Bronchial epithelial cell (primary cell): Measurements from ENCODE around the gene SIVA1. TPM values are rescaled to one million over a fixed set of nuclear protein-coding genes. Genes with fewer than 3 reads are reported as not detected.

ENCODE experiments used
- DNase-seq: peaks from one replicate; pipeline ENCODE4 v3.0.0-alpha.2; 2010; ENCODE audit warnings: low read depth
- FAIRE-seq: peaks from 2 replicates; lab custom pipeline; 2011; peaks lifted over from hg19 to GRCh38; lab: Jason Lieb, UNC
- H3K27me3 ChIP-seq: 2 replicates; pipeline ENCODE4 v1.5.1; 2011; ENCODE audit warnings: low read length; ENCODE audit not compliant: control insufficient read depth, insufficient read depth
- H3K36me3 ChIP-seq: 2 replicates; pipeline ENCODE4 v1.5.1; 2011; ENCODE audit warnings: low read length; ENCODE audit not compliant: control insufficient read depth, insufficient read depth
- H3K4me3 ChIP-seq: 2 replicates; pipeline ENCODE4 v1.5.1; 2011; ENCODE audit warnings: mild to moderate bottlenecking, low read depth, low read length, control low read depth
- total RNA-seq: library from RNA; depleted of rRNA; stranded (reverse); fragments of >200 nt; gene quantifications from 2 replicates; pipeline ENCODE4 v1.2.1, GENCODE V29; 2014
- TF ChIP-seq, protein P1 (sequence below): IDR thresholded peaks from 2 replicates; pipeline ENCODE4 v1.5.1; 2011; ENCODE audit warnings: mild to moderate bottlenecking, moderate library complexity, low read length, control low read depth, inconsistent platforms; ENCODE audit not compliant: insufficient read depth, severe bottlenecking

Gene SIVA1
- total RNA-seq, 1 donor from 2014 or later = 85.0 TPM

DNA sequence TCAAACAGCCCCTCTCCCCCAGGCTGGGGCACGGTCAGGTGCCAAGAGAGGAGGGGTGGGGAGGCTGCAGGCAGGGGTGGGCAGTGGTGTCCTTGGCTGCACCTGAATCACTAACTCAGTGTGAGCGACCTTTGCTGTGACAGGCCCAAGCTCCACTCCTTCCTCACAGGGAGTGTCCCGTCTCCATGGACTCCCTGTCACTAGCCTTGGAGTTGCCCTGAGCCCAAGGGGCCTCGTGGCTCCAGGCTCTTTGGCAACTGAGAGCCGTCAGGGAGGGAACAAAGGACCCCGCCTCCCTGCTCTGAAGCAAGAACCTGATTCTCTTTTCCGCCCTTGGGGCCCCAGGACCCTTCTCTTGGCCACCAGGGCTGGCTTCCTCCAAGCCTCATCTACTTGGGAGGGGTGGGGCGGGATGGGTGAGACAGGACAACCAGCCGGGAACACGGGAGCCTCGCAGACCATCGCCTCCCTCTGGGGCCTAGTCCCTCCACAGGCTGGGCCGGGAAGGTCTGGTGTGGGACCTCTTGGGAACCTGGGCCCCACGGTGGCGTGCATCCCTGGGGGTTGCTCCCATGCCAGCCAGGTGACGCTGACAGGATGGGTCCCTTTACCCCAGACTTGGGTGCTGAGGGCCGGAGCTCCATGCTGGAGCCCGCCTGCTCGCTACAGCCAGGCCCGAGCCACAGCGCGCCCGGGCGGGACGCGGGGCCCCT lies 29.9 kb upstream of the SIVA1 start:
- FAIRE-seq = no peak
- no peak for DNase-seq
- TF ChIP-seq, protein P1, sequence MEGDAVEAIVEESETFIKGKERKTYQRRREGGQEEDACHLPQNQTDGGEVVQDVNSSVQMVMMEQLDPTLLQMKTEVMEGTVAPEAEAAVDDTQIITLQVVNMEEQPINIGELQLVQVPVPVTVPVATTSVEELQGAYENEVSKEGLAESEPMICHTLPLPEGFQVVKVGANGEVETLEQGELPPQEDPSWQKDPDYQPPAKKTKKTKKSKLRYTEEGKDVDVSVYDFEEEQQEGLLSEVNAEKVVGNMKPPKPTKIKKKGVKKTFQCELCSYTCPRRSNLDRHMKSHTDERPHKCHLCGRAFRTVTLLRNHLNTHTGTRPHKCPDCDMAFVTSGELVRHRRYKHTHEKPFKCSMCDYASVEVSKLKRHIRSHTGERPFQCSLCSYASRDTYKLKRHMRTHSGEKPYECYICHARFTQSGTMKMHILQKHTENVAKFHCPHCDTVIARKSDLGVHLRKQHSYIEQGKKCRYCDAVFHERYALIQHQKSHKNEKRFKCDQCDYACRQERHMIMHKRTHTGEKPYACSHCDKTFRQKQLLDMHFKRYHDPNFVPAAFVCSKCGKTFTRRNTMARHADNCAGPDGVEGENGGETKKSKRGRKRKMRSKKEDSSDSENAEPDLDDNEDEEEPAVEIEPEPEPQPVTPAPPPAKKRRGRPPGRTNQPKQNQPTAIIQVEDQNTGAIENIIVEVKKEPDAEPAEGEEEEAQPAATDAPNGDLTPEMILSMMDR = no peak
- no peaks in the 10 kb centered on the region for H3K27me3 ChIP-seq
- H3K36me3 ChIP-seq = peaks cover 10% of the 10 kb centered on the region
- peak overlapping the region; percentile 64 for H3K4me3 ChIP-seq

DNA sequence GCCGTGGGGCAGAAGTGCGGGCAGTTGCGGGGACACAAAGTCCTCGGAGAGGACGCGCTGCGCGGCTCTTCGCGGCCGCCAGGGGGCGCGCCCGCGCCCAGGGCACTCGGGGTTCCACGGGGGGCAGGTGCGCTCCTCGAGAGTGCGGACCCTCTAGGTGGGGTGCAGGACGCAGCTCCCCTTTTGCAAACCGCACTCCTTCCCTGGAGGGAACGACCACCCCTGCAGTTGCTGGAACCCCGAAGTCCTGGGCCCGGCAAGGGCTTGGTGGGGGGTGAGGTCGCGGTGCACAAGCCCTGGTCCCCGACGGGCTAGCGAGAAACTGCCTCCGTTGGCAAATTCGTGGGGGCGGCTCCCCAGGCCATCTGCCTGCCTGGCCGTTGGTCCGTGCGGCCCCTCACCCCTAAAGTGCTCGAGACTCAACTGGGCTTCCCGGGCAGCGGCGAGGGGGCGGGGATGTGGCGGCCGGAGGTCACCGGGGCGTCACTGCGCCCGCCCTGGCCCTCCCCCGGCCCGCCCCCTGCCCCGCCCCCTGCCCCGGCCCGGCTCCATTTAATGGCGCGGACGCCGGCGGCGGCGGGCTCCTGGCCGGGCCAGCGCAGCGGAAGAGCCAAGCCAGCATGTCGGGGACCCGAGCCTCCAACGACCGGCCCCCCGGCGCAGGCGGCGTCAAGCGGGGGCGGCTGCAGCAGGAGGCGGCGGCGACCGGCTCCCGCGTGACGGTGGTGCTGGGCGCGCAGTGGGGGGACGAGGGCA lies 29.1 kb upstream of the SIVA1 start, which contains the start of gene ADSS1:
ADSS1 (plus strand) TSS at position 579 of the 756 bp plus-strand sequence; CDS start at position 621, 42 bp downstream.
- DNase-seq (no peak), FAIRE-seq (no peak)
- TF ChIP-seq, protein P1 = peak; percentile 96
- Histone ChIP-seq H3K27me3 (no peaks in the 10 kb centered on the region), H3K4me3 (peak within 1 kb of the TSS; percentile 64), H3K36me3 (peaks cover 10% of the 10 kb centered on the region)

DNA sequence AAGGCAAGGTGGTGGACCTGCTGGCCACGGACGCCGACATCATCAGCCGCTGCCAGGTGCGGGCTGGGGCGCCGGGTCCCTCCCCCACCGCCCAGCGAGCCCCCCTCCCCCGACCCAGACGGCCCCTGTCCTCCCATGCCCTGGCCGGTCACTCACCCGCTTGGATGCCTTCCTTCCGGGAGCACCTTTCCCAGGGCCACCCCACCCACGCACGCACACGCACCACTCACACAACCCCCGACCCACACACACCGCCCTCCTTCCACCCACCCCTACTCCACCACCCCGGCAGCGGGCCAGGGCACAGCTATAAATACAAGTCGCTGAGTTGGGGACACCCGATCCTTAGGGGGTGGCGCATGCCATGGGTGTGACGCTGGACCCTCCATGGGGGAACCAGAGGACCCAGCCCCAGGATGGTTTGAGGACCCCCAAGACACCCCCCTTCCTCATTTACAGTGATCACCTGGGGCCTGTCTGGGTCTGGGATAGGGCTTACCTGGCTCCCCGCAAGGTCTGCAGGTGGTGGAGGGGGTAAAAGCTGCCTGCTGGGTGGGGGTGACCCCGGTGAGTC lies 28.5 kb upstream of the SIVA1 start:
- TF ChIP-seq, protein P1 = no peak
- FAIRE-seq (no peak), DNase-seq (no peak)
- no peaks in the 10 kb centered on the region for H3K27me3 ChIP-seq
- peaks cover 8% of the 10 kb centered on the region for H3K36me3 ChIP-seq
- H3K4me3 ChIP-seq = peak overlapping the region; percentile 64

DNA sequence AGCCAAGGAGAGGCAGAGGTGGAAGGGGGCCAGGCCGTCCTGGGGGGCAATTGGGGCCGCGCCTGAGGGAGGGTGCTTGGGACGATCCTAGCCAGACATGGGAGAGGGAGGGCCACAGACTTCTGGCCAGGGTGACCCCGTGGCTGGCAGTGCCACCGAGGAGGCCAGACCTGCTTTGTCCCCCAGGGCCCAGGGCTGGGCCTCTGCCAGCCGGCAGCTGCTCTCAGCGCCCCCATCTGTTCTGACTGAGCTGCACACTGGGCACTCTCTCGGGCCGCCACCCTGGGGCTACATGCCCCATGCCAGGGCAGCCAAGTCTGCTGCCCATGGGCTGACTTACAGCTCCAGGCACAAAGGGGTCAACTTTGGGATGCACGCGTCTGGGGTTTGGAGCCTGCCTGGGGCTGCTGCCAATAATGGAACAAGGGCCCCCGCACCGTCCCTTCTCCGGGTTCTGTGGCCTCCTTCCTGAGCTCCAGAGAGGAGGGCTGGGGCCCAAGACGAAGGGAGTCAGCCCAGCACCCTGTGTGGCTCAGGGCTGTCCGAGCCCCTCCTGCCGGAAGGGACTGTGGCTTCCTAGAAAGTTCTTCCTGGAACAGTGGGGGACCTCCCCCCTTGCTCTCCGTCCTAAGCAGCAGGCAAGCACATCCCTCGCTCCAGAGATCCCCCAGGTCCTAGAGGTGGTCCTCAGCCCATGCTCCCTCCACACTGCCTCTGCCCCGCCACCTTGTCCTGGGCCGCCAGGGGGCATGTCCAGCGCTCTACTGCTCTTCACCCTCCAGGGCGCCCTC lies 27.8 kb upstream of the SIVA1 start:
- Histone ChIP-seq H3K27me3 (no peaks in the 10 kb centered on the region), H3K36me3 (peaks cover 8% of the 10 kb centered on the region), H3K4me3 (peak overlapping the region; percentile 64)
- no peak for FAIRE-seq
- DNase-seq = no peak
- TF ChIP-seq, protein P1 = peak; percentile 63

DNA sequence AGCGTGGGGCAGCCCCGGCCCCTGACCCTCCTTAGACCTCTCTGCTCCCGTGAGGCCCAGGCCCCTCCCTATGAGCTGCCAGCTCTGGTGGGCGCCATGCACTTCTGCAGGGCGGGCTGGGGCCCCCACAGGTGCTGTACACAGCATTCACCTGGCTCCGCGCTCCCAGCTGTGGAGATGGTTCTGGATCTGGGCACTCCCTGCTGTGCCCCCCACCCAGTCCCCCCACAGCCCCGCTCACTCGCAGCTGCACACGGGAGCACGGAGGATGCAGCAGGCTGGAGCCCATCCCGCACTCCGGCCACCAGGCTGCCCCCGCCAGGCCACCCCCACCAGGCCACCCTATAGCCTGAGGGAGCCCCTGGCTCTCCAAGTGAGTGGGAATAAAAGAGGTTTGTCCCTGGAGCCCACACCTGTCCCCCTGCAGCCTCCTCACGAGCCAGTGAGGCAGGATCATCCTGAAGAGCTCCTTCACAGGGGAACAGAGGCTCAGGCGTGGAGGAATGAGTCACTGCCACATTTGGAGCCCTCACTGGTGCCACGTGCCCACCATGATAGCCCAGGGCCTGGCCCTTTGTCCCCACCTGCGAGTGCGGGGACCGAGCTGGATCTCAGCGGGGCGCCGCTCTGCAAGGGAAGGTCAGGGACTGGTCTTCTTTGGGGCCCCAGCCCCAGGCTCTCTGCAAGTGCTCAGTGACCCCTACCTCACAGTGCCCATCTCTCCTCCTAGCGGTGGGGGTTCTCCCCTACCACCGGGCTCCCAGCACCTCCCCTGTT lies 27.0 kb upstream of the SIVA1 start:
- H3K27me3 ChIP-seq = no peaks in the 10 kb centered on the region
- H3K4me3 ChIP-seq = no peak overlapping the region
- peaks cover 8% of the 10 kb centered on the region for H3K36me3 ChIP-seq
- TF ChIP-seq, protein P1 = no peak
- no peak for DNase-seq
- no peak for FAIRE-seq
